ACC112 (cell line): ENCODE results near the gene CD244.

ENCODE experiments used
- H2AFZ ChIP-seq: fragments of 200-600 bp; sonication (generic); one replicate; pipeline ENCODE4 v1.6.0; 2017; ENCODE audit warnings: antibody characterized with exemption, low read length; ENCODE audit not compliant: unreplicated experiment
- H3K27ac ChIP-seq: fragments of 200-600 bp; sonication (generic); 2 replicates; pipeline ENCODE4 v1.5.1; 2014; ENCODE audit warnings: low read depth, mild to moderate bottlenecking, antibody characterized with exemption, low read length, moderate library complexity
- H3K27me3 ChIP-seq: fragments of 200-600 bp; sonication (generic); 2 replicates; pipeline ENCODE4 v1.6.1; 2014; ENCODE audit warnings: mild to moderate bottlenecking, antibody characterized with exemption, low read length, moderate library complexity, mixed read lengths; ENCODE audit not compliant: insufficient read depth
- H3K36me3 ChIP-seq: fragments of 200-600 bp; sonication (generic); 2 replicates; pipeline ENCODE4 v1.6.1; 2016; ENCODE audit warnings: mild to moderate bottlenecking, antibody characterized with exemption, low read length, moderate library complexity, mixed read lengths; ENCODE audit not compliant: insufficient read depth
- H3K4me1 ChIP-seq: fragments of 200-600 bp; sonication (generic); one replicate; pipeline ENCODE4 v1.6.1; 2016; ENCODE audit warnings: low read length, mixed read lengths; ENCODE audit not compliant: insufficient read depth, unreplicated experiment, control insufficient read depth
- H3K4me3 ChIP-seq: fragments of 200-600 bp; sonication (generic); 2 replicates; pipeline ENCODE4 v1.5.1; 2014; ENCODE audit warnings: mild to moderate bottlenecking, low read depth, low read length
- H3K79me2 ChIP-seq: fragments of 200-600 bp; sonication (generic); one replicate; pipeline ENCODE4 v1.6.0; 2016; ENCODE audit warnings: low read length; ENCODE audit not compliant: control insufficient read depth, unreplicated experiment, insufficient read depth

Gene CD244

DNA sequence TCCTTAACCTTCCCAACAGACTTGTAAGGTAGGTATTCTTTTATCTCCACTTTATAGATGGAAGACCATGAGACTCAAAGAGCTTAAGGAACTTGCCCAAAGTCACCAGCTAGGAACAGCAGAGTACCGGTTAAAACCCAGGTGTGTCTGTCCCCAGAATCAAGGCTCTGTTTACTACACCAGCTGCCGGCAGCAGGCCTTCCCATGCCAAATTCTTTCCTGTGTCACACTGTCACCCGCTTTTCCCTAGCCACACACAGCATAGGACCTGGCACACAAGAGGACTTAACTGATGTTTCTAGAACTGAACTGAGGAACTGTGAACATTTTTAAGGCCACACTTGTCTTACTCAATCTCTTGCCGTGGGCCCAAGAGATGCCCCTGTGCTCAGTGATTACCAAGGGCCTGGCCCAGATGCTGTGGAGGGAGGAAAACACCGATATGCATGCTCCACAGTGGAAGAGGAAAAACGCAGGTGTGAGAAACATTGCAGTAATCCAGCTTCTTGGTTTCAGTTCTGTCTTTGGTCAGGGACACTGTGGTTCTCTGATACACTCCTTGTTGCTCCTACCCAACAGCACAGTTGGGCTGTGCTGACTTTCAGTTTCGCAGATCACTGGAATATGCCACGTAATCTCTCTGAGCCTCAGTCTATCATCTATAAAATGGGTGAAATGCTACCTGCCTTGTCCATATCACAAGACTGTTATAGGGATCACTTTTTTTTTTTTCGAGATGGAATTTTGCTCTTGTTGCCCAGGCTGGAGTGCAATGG lies 80.6 kb downstream of the CD244 start:
- no peaks in the 10 kb centered on the region for H3K79me2 ChIP-seq
- H3K27ac ChIP-seq: no peak overlapping the region
- H3K27me3 ChIP-seq: no peaks in the 10 kb centered on the region
- no peaks in the 10 kb centered on the region for H3K4me1 ChIP-seq
- H3K4me3 ChIP-seq: no peak overlapping the region
- no peaks in the 10 kb centered on the region for H3K36me3 ChIP-seq
- H2AFZ ChIP-seq: no peak overlapping the region

DNA sequence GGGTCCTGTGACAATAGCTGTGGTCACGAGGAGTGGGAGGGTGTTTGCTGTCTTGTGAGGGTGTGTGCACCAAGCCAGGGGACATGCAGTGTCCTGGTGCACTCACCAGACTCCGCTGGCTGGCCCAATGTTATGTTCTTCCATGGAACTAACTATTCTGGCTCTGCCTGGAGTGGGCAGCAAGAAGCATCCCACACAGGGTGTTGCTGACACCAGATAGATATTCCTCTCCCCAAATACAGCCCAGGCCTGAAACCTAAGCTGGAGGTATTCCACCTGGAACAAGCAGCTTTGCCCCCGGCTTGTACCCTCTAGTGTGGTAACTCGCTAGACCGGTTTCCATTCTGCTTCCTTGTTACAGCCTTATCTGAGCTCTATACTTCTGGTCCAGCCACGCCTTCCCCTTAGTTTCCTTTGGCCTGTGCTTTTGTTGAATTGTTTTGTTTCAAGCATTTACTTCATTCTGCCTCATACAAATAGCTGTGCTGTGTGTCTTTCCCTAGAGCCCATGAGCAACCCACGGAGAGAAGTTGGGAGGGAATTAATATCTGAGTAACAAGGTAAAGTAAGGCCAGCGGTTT lies 81.4 kb downstream of the CD244 start:
- Histone ChIP-seq H3K4me1 (no peaks in the 10 kb centered on the region), H2AFZ (no peak overlapping the region), H3K27me3 (no peaks in the 10 kb centered on the region), H3K4me3 (no peak overlapping the region), H3K36me3 (no peaks in the 10 kb centered on the region), H3K79me2 (no peaks in the 10 kb centered on the region), H3K27ac (no peak overlapping the region)

- no peaks in the 10 kb centered on the region for H3K4me1 ChIP-seq
- H3K27ac ChIP-seq: no peak overlapping the region
- no peaks in the 10 kb centered on the region for H3K79me2 ChIP-seq
- no peak overlapping the region for H2AFZ ChIP-seq
- H3K36me3 ChIP-seq: no peaks in the 10 kb centered on the region
- no peak overlapping the region for H3K4me3 ChIP-seq
- H3K27me3 ChIP-seq: no peaks in the 10 kb centered on the region
Measured at GRCh38 chr1:160780398-160780755, 82.3 kb downstream of the CD244 start.
